A673 (cell line): ENCODE results near the gene PROSER3. TPM values are rescaled to one million over a fixed set of nuclear protein-coding genes. Genes with fewer than 3 reads are reported as not detected.

ENCODE experiments used
- BruUV-seq: library from RNA; stranded (reverse); fragments of 400-500 nt; replicated peaks from 2 replicates; lab custom pipeline; 2021; lab: Mats Ljungman, UMichigan
- CTCF ChIA-PET: fragments of 300-600 bp; sonication (Branson Sonifier 250); formaldehyde crosslinking; loops from one replicate; lab custom pipeline; 2022; ENCODE audit warnings: antibody characterized with exemption; lab: Charles Lee
- POLR2A ChIA-PET: fragments of 300-600 bp; sonication (Branson Sonifier 250); formaldehyde crosslinking; loops from one replicate; lab custom pipeline; 2022; ENCODE audit warnings: antibody characterized with exemption; ENCODE audit not compliant: low non-redundant PET; lab: Charles Lee
- DNase-seq: peaks from one replicate; pipeline ENCODE4 v3.0.0-alpha.2; 2015; ENCODE audit warnings: low spot score
- H3K27ac ChIP-seq: fragments of 200-600 bp; sonication (generic); 2 replicates; pipeline ENCODE4 v1.5.1; 2016; ENCODE audit warnings: mixed run types, low read depth, mild to moderate bottlenecking, mixed read lengths, antibody characterized with exemption, low read length; ENCODE audit not compliant: poor library complexity, severe bottlenecking
- H3K27me3 ChIP-seq: fragments of 200-600 bp; sonication (generic); replicated peaks from 2 replicates; pipeline ENCODE4 v1.6.1; 2017; ENCODE audit warnings: mixed run types, low read depth, mild to moderate bottlenecking, mixed read lengths, antibody characterized with exemption, low read length; ENCODE audit not compliant: insufficient read depth, poor library complexity
- H3K36me3 ChIP-seq: fragments of 200-600 bp; sonication (generic); 2 replicates; pipeline ENCODE4 v1.6.1; 2016; ENCODE audit warnings: mixed run types, mild to moderate bottlenecking, mixed read lengths, antibody characterized with exemption, low read length; ENCODE audit not compliant: insufficient read depth, poor library complexity, severe bottlenecking
- H3K4me1 ChIP-seq: fragments of 200-600 bp; sonication (generic); 2 replicates; pipeline ENCODE4 v1.6.1; 2017; ENCODE audit warnings: mixed run types, mild to moderate bottlenecking, mixed read lengths, antibody characterized with exemption, low read length; ENCODE audit not compliant: insufficient read depth, poor library complexity, severe bottlenecking
- H3K4me3 ChIP-seq: fragments of 200-600 bp; sonication (generic); 2 replicates; pipeline ENCODE4 v1.5.1; 2016; ENCODE audit warnings: low read depth, mixed run types, mild to moderate bottlenecking, mixed read lengths, low read length; ENCODE audit not compliant: poor library complexity, severe bottlenecking
- H3K9me3 ChIP-seq: fragments of 200-600 bp; sonication (generic); 2 replicates; pipeline ENCODE4 v1.6.1; 2016; ENCODE audit warnings: mixed run types, low read depth, mild to moderate bottlenecking, mixed read lengths, antibody characterized with exemption, low read length; ENCODE audit not compliant: poor library complexity, severe bottlenecking
- EZH2 ChIP-seq: fragments of 200-600 bp; sonication (generic); IDR thresholded peaks from 2 replicates; pipeline ENCODE4 v1.6.1; 2017; ENCODE audit warnings: borderline replicate concordance, low read depth, mild to moderate bottlenecking, mixed read lengths, antibody characterized with exemption, low read length; ENCODE audit not compliant: poor library complexity, severe bottlenecking
- intact Hi-C: fragments of 100-400 bp; cut with micrococcal nuclease; formaldehyde crosslinking; loops from one replicate; pipeline ENCODE4 v1.10.0; 2022; ENCODE audit not compliant: unreplicated experiment
- total RNA-seq: library from RNA; stranded (reverse); gene quantifications from 2 replicates; pipeline ENCODE4 v1.2.3, GENCODE V29; 2021
- TF ChIP-seq, protein P1 (sequence below): fragments of 300-800, 200-600 bp; sonication (generic); conservative IDR thresholded peaks from 2 replicates; pipeline ENCODE4 v1.5.1; 2017; ENCODE audit warnings: low read depth, mild to moderate bottlenecking, antibody characterized with exemption, low read length, moderate library complexity, mixed read lengths

The PROSER3 gene
- total RNA-seq, 1 experiment from 2014 or later, result 38.4 TPM

DNA sequence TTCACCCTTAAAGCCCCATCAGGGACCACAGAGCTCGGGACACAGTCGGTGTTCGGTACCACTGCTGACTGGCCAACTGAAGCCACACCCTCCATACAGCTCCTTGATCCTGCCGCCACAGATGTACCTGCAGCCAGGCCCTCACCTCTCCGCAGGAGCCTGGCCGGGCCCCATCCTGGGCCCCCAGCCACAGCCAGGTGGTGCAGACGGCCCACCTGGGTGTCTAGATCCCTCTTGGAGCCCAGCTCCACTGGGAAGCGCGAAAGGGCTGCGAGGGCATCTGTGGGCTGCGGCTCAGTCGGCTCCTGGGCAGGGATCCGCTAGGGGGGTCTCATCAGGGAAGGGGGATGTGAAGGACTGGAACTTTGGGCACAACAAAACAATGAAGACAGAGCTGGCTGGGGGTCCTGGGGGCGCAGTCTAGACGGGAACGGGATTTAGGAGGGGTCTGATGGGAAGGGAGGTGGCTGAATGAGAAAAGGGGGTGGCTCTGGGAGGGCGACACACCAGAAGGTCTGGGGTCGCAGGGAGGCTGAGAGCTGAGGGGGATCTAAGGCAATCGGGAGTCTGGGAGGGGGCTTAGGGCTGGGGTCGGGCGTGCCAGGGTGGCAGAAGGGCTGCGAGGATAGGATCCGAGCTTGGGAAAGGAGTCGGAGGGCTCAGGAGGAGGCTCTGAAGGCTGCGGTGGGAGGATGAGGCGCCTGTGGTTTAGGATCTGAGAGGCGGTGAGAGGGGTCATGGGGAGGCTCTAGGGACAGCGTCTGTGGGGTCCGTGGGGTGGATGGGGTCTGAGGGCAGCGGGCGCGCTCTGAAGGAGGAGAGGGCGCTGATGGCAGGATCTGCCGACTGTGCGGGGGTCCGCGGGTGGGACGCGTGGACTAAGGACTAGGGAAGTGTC is 38.9 kb downstream of the PROSER3 start:
- H3K4me3 ChIP-seq, result no peak overlapping the region
- H3K9me3 ChIP-seq, result no peaks in the 10 kb centered on the region
- no peaks in the 10 kb centered on the region for H3K36me3 ChIP-seq
- H3K27ac ChIP-seq, result no peak overlapping the region
- no peak for DNase-seq
- ChIA-PET POLR2A (no interaction called here), CTCF (no interaction called here)
- peaks cover 16% of the 10 kb centered on the region for H3K27me3 ChIP-seq
- H3K4me1 ChIP-seq, result no peaks in the 10 kb centered on the region
- BruUV-seq, result no TSS peak
- intact Hi-C loops, result no loop called here
- TF ChIP-seq, protein P1, sequence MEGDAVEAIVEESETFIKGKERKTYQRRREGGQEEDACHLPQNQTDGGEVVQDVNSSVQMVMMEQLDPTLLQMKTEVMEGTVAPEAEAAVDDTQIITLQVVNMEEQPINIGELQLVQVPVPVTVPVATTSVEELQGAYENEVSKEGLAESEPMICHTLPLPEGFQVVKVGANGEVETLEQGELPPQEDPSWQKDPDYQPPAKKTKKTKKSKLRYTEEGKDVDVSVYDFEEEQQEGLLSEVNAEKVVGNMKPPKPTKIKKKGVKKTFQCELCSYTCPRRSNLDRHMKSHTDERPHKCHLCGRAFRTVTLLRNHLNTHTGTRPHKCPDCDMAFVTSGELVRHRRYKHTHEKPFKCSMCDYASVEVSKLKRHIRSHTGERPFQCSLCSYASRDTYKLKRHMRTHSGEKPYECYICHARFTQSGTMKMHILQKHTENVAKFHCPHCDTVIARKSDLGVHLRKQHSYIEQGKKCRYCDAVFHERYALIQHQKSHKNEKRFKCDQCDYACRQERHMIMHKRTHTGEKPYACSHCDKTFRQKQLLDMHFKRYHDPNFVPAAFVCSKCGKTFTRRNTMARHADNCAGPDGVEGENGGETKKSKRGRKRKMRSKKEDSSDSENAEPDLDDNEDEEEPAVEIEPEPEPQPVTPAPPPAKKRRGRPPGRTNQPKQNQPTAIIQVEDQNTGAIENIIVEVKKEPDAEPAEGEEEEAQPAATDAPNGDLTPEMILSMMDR, result no peak

DNA sequence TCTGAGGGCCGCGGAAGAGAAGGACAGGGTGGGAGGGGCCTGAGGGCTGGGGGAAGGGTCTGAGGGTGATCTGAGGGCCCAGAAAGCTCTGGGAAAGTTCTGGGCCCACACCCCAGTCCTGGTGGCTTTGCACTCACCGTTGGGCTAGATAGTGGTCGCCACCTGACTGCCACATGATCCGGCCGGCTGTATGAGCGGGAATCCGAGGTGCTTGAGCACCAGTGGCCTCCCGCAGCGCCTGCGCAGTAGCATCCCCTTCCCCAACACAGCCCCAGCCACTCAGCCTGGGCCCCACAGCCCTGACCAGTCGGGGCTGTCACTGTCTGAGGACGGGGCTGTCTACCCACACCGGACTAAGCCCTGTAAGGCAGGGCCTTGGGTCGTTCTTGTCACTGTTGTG is 39.7 kb downstream of the PROSER3 start:
- no peak overlapping the region for H3K4me3 ChIP-seq
- ChIA-PET POLR2A (no interaction called here), CTCF (no interaction called here)
- H3K36me3 ChIP-seq, result no peaks in the 10 kb centered on the region
- no peaks in the 10 kb centered on the region for H3K4me1 ChIP-seq
- peaks cover 16% of the 10 kb centered on the region for H3K27me3 ChIP-seq
- no peaks in the 10 kb centered on the region for H3K9me3 ChIP-seq
- BruUV-seq, result no TSS peak
- DNase-seq, result no peak
- intact Hi-C loops, result no loop called here
- no peak overlapping the region for H3K27ac ChIP-seq
- TF ChIP-seq, protein P1, result no peak
- no peak for TF ChIP-seq EZH2

DNA sequence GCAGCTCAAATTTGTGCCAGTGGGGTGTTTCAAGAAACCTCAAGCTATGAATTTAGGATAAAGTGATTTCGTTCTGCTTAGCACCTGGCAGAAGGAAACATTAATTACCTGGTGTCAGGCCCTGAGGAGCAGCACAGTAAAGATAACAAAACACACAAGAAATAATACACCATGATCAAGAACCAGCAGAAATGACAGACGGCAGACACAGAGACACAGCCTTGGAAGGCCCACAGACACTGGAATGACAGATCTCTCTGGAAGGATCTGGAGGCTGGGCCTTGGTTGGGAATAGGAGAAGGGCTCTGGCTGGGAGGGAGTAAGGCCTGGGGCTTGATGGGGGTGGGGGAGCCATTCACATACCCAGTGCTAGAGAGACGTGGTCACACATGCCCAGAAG is 43.9 kb downstream of the PROSER3 start:
- DNase-seq, result no peak
- CTCF ChIA-PET, result no interaction called here
- Histone ChIP-seq H3K27me3 (peaks cover 12% of the 10 kb centered on the region), H3K4me3 (no peak overlapping the region), H3K4me1 (no peaks in the 10 kb centered on the region), H3K27ac (no peak overlapping the region), H3K9me3 (no peaks in the 10 kb centered on the region), H3K36me3 (no peaks in the 10 kb centered on the region)
- intact Hi-C loops, result no loop called here
- no peak for TF ChIP-seq EZH2
- TF ChIP-seq, protein P1, result no peak
- POLR2A ChIA-PET, result no interaction called here
- no TSS peak for BruUV-seq
